Measurements from ENCODE around the gene TIAM1. TPM values are rescaled to one million over a fixed set of nuclear protein-coding genes. Genes with fewer than 3 reads are reported as not detected.

The TIAM1 gene
- polyA plus RNA-seq, 3 donors = 12.9 to 14.6 (median 13.4) TPM

- no peak for DNase-seq (ENCODE audit: low read depth in 3 of 3, low spot score in 2 of 3)
These were observed 240.3 kb downstream of the TIAM1 start for GRCh38 chr21:31103571-31104265.

- DNase-seq (ENCODE audit: low read depth in 3 of 3, low spot score in 2 of 3) = no peak
These were observed 240.9 kb downstream of the TIAM1 start for GRCh38 chr21:31103163-31103562.

- DNase-seq (ENCODE audit: low read depth in 3 of 3, low spot score in 2 of 3) = no peak
These were observed 244.9 kb downstream of the TIAM1 start for GRCh38 chr21:31099122-31099521.

- peak; percentile 25 to 46 (median 45) for DNase-seq (ENCODE audit: low read depth in 3 of 3, low spot score in 2 of 3)
These were observed 245.5 kb downstream of the TIAM1 start for GRCh38 chr21:31098576-31099005.

- no peak for DNase-seq (ENCODE audit: low read depth in 3 of 3, low spot score in 2 of 3)
These were observed 251.0 kb downstream of the TIAM1 start for GRCh38 chr21:31092832-31093625.

- no peak for DNase-seq (ENCODE audit: low read depth in 3 of 3, low spot score in 2 of 3)
These were observed 253.7 kb downstream of the TIAM1 start for GRCh38 chr21:31090376-31090775.

- no peak for DNase-seq (ENCODE audit: low read depth in 3 of 3, low spot score in 2 of 3)
These were observed 255.6 kb downstream of the TIAM1 start for GRCh38 chr21:31088474-31088751.

GRCh38 chr21:31087639-31088473 lies 256.2 kb downstream of the TIAM1 start:
- no peak for DNase-seq (ENCODE audit: low read depth in 3 of 3, low spot score in 2 of 3)

GRCh38 chr21:31084689-31085088 lies 259.4 kb downstream of the TIAM1 start:
- no peak for DNase-seq (ENCODE audit: low read depth in 3 of 3, low spot score in 2 of 3)

GRCh38 chr21:31078796-31079195 lies 265.3 kb downstream of the TIAM1 start:
- no peak for DNase-seq (ENCODE audit: low read depth in 3 of 3, low spot score in 2 of 3)

- no peak for DNase-seq (ENCODE audit: low read depth in 3 of 3, low spot score in 2 of 3)
These were observed 265.8 kb downstream of the TIAM1 start for GRCh38 chr21:31078216-31078615.

GRCh38 chr21:31075848-31076247 lies 268.2 kb downstream of the TIAM1 start:
- DNase-seq (ENCODE audit: low read depth in 3 of 3, low spot score in 2 of 3) = no peak

- DNase-seq (ENCODE audit: low read depth in 3 of 3, low spot score in 2 of 3) = no peak
These were observed 271.5 kb downstream of the TIAM1 start for GRCh38 chr21:31072533-31072932.

Measured in right renal cortex interstitium (tissue), 3 donors.